Activated CD4-positive, alpha-beta T cell treated with anti-CD3 and anti-CD28 coated beads, Interleukin-2, amount 50 U/mL, for 24 hours (primary cell): ENCODE measurements around the gene FANCD2OS.
"Not testable (repeated sequence)": the region's sequence is repeated elsewhere in the genome, so short reads cannot be mapped to it uniquely, and the experiment has no call there.

ENCODE experiments used
- DNase-seq, 2 donors: peaks; one replicate each; pipeline ENCODE4 v3.0.0-alpha.2; 2020; ENCODE audit warnings: low read depth in 1 of 2, low spot score in 1 of 2

FANCD2OS gene

GRCh38 chr3:10093678-10094077 lies 14.4 kb downstream of the FANCD2OS start:
- no peak for DNase-seq

GRCh38 chr3:10091387-10091786 lies 16.7 kb downstream of the FANCD2OS start:
- not testable (repeated sequence) for DNase-seq

- DNase-seq: not testable (repeated sequence)
Observed at GRCh38 chr3:10090774-10091173, 17.3 kb downstream of the FANCD2OS start.

- no peak for DNase-seq
Observed at GRCh38 chr3:10090179-10090578, 17.9 kb downstream of the FANCD2OS start.

GRCh38 chr3:10088256-10088655 lies 19.8 kb downstream of the FANCD2OS start:
- DNase-seq: no peak

- DNase-seq: no peak
Observed at GRCh38 chr3:10085738-10086137, 22.3 kb downstream of the FANCD2OS start.

- no peak for DNase-seq
Observed at GRCh38 chr3:10081871-10082270, 26.2 kb downstream of the FANCD2OS start.

- DNase-seq: no peak
Observed at GRCh38 chr3:10074666-10075065, 33.4 kb downstream of the FANCD2OS start.

GRCh38 chr3:10070077-10070476 lies 38.0 kb downstream of the FANCD2OS start:
- DNase-seq: not testable (repeated sequence)

GRCh38 chr3:10055097-10055496 lies 53.0 kb downstream of the FANCD2OS start:
- no peak for DNase-seq
